ENCODE measurements around the gene STAT6. TPM values are rescaled to one million over a fixed set of nuclear protein-coding genes. Genes with fewer than 3 reads are reported as not detected.

Gene STAT6
- total RNA-seq, 1 experiment from 2014 or later, result 52.3 TPM

- Histone ChIP-seq H3K9me3 (ENCODE audit: control insufficient read depth, insufficient read depth, low read depth, low read length) (peaks cover 3% of the 10 kb centered on the region; the same call in 1 of the 2 replicates), H3K27me3 (ENCODE audit: control insufficient read depth, insufficient read depth, low read length) (0 out of 2 replicates have a peak, but pooled peaks cover 3% of the 10 kb centered on the region), H3K4me3 (ENCODE audit: low read depth in 2 of 2, low read length in 2 of 2) (no peak overlapping the region), H3K27ac (ENCODE audit: low read length) (no peak overlapping the region), H3K4me1 (ENCODE audit: control insufficient read depth, insufficient read depth, low read length) (0 out of 2 replicates have a peak, but pooled peaks cover 3% of the 10 kb centered on the region), H3K36me3 (ENCODE audit: control insufficient read depth, insufficient read depth, low read length) (no peaks in the 10 kb centered on the region)
- intact Hi-C loops (cut with micrococcal nuclease; ENCODE audit: unreplicated experiment) (no loop called here), in situ Hi-C loops (cut with HindIII; ENCODE audit: low pct_unique_long_range_greater_than_20kb, low sequenced_read_pairs) (no loop called here)
- ATAC-seq (no peak), DNase-seq (ENCODE audit: low read depth, low spot score) (no peak)
- no TSS peak for BruUV-seq (replicated peaks)
- no peak for TF ChIP-seq POLR2AphosphoS5 (IDR thresholded peaks at IDR 0.05; ENCODE audit: low read depth, low read length)
- TF ChIP-seq CTCF (IDR thresholded peaks at IDR 0.05), result no peak
- no peak for TF ChIP-seq TCF7L2 (IDR thresholded peaks at IDR 0.05; ENCODE audit: low read depth, low read length)
- no peak for TF ChIP-seq REST (IDR thresholded peaks at IDR 0.05; ENCODE audit: insufficient read depth in 1 of 2, low read depth in 2 of 2, low read length in 1 of 2)
- TF ChIP-seq SIN3A (IDR thresholded peaks at IDR 0.05; ENCODE audit: borderline replicate concordance, insufficient read depth, low read depth, low read length), result no peak
- POLR2A ChIA-PET, result no interaction called here
- CTCF ChIA-PET, result interaction anchor here (0.7 to 1.4 kb wide), 4 partner anchors 46 to 103 kb away, joined by 3 to 11 read pairs (median 6); partner anchors contain the start of gene SHMT2
Observed at GRCh38 chr12:57126561-57126960, 15.4 kb upstream of the STAT6 start.

- ATAC-seq (no peak), DNase-seq (ENCODE audit: low read depth, low spot score) (no peak)
- in situ Hi-C loops (cut with HindIII; ENCODE audit: low pct_unique_long_range_greater_than_20kb, low sequenced_read_pairs) (no loop called here), intact Hi-C loops (cut with micrococcal nuclease; ENCODE audit: unreplicated experiment) (no loop called here)
- no peak for TF ChIP-seq REST (IDR thresholded peaks at IDR 0.05; ENCODE audit: insufficient read depth in 1 of 2, low read depth in 2 of 2, low read length in 1 of 2)
- no peak for TF ChIP-seq SIN3A (IDR thresholded peaks at IDR 0.05; ENCODE audit: borderline replicate concordance, insufficient read depth, low read depth, low read length)
- Histone ChIP-seq H3K27me3 (ENCODE audit: control insufficient read depth, insufficient read depth, low read length) (0 out of 2 replicates have a peak, but pooled peaks cover 3% of the 10 kb centered on the region), H3K36me3 (ENCODE audit: control insufficient read depth, insufficient read depth, low read length) (no peaks in the 10 kb centered on the region), H3K4me3 (ENCODE audit: low read depth in 2 of 2, low read length in 2 of 2) (no peak overlapping the region), H3K4me1 (ENCODE audit: control insufficient read depth, insufficient read depth, low read length) (0 out of 2 replicates have a peak, but pooled peaks cover 3% of the 10 kb centered on the region), H3K27ac (ENCODE audit: low read length) (no peak overlapping the region), H3K9me3 (ENCODE audit: control insufficient read depth, insufficient read depth, low read depth, low read length) (peaks cover 3% of the 10 kb centered on the region; the same call in 1 of the 2 replicates)
- no TSS peak for BruUV-seq (replicated peaks)
- POLR2A ChIA-PET, result interaction anchor here (0.6 kb wide), 1 partner anchor 58 kb away, joined by 5 read pairs; no protein-coding TSS in a partner anchor
- CTCF ChIA-PET, result interaction anchor here (0.6 to 1.4 kb wide), 2 partner anchors 46 to 53 kb away, joined by 6 to 11 read pairs; no protein-coding TSS in a partner anchor
Observed at GRCh38 chr12:57126061-57126460, 14.9 kb upstream of the STAT6 start.

Measured in Panc1 (cell line).